ENCODE results near the gene GGPS1.
A peak's percentile ranks its signal among the peaks of the same experiment; 100 is the strongest.
"Not testable (repeated sequence)": the region's sequence is repeated elsewhere in the genome, so short reads cannot be mapped to it uniquely, and the experiment has no call there.

GGPS1 gene

DNA sequence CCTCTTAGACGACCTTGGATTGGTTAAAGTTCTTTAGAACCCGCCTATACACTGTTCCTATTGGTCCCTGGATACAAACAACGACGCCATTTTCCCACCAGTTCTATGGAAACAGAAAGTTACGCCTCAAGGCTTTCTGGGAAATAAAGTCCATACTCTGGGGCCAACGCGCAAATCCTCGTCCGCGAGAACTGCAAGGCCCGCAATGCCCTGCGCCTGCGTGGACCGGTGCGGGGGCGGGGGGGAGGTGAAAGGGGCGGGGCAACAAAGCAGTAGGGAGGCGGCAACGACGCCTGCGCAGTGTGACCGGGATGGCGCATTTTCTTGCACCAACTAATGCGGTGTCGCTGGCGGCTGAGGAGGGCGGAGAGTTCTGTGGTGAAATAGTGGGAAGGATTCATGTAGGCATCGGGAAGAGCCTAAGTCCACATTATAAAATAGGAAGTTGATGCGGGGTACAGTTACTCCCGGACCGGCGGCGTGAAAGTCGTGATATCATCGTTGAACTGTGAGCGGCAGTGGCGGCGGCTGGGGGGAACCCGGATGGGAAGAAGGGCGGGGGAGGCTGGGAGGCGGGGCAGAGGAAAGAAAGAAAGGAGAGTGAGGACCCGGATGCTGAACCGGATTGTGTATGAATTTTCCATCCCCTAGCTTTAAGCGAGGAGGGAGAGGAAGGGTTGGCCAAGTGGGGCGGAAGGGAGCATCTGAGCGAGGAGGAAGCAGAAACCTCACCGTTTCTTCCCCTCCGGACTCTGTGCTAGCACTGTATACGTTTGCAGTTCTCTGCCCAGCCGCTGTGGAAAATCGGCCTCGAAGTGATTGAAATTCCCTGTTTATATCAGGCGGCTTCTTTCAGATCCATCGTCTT, at the start of gene GGPS1:
Gene GGPS1 (plus strand): TSS at position 300 of the 868 bp plus-strand sequence. CDS start 6,695 bp downstream, outside the sequence.
- H3K27me3 Mint-ChIP-seq: no peaks in the 10 kb centered on the region
- H3K9me3 Mint-ChIP-seq: no peaks in the 10 kb centered on the region
- peaks cover 8% of the 10 kb centered on the region for H3K36me3 Mint-ChIP-seq
- peaks cover 28% of the 10 kb centered on the region for H3K4me1 Mint-ChIP-seq
- no peak within 1 kb of the TSS for H3K4me3 Mint-ChIP-seq
- H3K27ac Mint-ChIP-seq: no peak within 1 kb of the TSS

DNA sequence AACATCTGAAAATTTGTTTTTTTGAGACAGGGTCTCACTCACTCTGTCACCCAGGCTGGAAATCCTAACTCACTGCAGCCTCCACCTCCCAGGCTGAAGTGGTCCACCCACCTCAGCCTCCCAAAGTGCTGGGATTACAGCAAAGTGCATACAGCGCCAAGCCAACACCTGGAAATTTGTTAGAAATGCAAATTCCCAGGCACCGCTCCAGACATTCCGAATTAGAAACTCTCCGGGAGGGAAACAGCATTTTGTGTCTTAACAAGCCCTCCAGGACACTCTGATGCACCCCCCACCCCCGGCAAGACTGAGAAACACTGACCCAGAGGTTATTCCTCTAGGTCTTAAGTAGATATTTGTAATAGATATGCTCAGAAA, 49.5 kb upstream of the GGPS1 start:
- H3K9me3 Mint-ChIP-seq: no peaks in the 10 kb centered on the region
- H3K27me3 Mint-ChIP-seq: no peaks in the 10 kb centered on the region
- H3K27ac Mint-ChIP-seq: no peak overlapping the region
- H3K36me3 Mint-ChIP-seq: peaks cover 3% of the 10 kb centered on the region
- H3K4me3 Mint-ChIP-seq: no peak overlapping the region
- H3K4me1 Mint-ChIP-seq: peaks cover 76% of the 10 kb centered on the region

DNA sequence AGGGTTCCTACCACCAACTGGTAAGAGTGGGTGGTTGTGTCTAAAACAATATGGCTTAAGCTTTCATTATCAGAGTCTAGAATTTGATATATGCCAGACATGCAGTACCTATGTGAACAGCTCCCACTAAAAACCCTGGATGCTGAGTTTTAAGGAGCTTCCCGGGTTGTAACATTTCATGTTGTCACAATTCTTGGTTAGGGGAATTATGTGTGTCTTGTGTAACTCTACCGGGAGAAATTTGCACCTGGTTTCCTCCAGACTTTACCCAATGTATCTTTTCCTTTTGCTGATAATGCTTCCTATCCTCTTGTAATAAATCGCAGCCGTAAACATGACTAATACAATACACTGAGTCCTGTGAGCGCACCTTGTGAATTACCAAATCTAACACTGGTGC, 48.7 kb upstream of the GGPS1 start:
- Mint-ChIP-seq H3K27me3 (no peaks in the 10 kb centered on the region), H3K4me1 (peaks cover 80% of the 10 kb centered on the region), H3K4me3 (no peak overlapping the region), H3K27ac (peak overlapping the region; percentile 5), H3K36me3 (peaks cover 3% of the 10 kb centered on the region), H3K9me3 (no peaks in the 10 kb centered on the region)

DNA sequence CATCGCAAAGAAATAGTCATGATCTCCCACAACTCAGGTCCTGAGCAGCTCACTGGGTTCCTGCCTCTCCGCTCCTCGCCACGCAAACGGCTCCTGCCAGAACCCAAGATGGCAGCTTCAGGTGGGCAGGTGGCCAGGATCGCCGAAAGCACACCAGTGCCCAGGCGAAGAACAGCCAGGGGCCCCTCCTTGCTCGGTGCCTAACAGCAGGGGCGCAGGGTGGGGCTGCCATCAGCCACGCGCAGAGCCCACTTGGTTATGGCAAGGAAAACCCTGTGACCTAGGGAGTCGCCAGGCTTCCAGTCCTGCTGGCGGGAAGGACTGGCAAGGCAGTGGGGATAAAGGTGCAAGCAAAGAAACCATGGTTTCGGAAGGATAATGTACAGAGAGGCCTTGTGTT, 47.9 kb upstream of the GGPS1 start:
- Mint-ChIP-seq H3K4me1 (peaks cover 80% of the 10 kb centered on the region), H3K9me3 (no peaks in the 10 kb centered on the region), H3K27ac (no peak overlapping the region), H3K27me3 (no peaks in the 10 kb centered on the region), H3K36me3 (peaks cover 3% of the 10 kb centered on the region), H3K4me3 (no peak overlapping the region)

DNA sequence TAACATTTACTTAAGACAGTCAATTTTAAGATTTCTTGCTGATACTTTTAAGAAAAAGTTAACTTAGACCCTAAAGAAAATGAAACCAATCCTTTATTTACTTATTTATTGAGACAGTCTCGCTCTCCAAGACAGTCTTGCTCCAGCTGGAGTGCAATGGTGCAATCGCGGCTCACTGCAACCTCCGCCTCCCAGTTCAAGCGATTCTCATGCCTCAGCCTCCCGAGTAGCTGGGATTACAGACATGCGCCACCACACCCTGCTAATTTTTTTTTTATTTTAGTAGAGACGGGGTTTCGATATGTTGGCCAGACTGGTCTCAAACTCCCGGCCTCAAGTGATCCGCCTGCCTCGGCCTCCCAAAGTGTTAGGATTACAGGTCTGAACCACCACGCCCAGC, 44.7 kb upstream of the GGPS1 start:
- not testable (repeated sequence) for H3K36me3 Mint-ChIP-seq, H3K27me3 Mint-ChIP-seq, H3K27ac Mint-ChIP-seq, H3K9me3 Mint-ChIP-seq, H3K4me3 Mint-ChIP-seq
- H3K4me1 Mint-ChIP-seq: peaks cover 88% of the 10 kb centered on the region

DNA sequence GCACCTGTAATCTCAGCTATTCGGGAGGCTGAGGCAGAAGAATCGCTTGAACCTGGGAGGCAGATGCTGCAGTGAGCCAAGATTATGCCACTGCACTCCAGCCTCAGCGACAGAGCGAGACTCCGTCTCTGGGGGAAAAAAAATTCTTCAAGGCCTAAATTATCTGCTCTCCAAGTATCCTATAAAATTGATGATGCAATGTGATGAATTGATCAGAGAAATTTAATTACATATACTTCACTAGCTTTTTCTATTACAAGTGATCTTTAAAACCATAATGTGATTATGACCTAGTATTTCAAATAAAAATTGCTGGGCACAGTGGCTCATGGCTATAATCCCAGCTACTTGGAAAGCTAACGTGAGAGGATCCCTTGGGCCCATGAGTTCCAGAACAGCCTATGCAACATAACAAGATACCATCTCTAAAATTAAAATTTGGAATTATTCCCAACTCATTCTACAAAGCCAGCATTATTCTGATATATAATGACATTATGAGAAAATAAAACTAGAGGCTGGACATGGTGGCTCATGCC, 44.1 kb upstream of the GGPS1 start:
- Mint-ChIP-seq H3K36me3 (peaks cover 1% of the 10 kb centered on the region), H3K27me3 (no peaks in the 10 kb centered on the region), H3K9me3 (no peaks in the 10 kb centered on the region), H3K27ac (no peak overlapping the region), H3K4me3 (no peak overlapping the region), H3K4me1 (peaks cover 86% of the 10 kb centered on the region)

DNA sequence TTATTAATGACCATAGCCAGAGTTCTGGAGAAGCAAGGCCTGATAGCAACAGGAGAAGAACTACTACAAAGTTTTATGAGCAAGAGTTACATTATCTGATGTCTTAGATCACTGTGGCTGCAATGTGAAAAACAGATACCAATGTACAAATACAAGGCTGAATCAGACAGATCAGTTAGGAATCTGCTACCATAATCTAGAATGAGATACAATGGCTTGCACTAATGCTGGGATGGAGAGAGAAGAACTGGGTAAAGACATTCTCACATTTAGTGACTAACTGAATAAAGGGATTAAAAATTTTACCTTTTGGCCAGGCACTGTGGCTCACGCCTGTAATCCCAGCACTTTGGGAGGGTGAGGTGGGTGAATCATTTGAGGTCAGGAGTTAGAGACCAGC, 41.7 kb upstream of the GGPS1 start:
- H3K4me3 Mint-ChIP-seq: peak overlapping the region; percentile 43
- H3K27me3 Mint-ChIP-seq: no peaks in the 10 kb centered on the region
- peaks cover 2% of the 10 kb centered on the region for H3K36me3 Mint-ChIP-seq
- peak overlapping the region; percentile 63 for H3K27ac Mint-ChIP-seq
- peaks cover 83% of the 10 kb centered on the region for H3K4me1 Mint-ChIP-seq
- H3K9me3 Mint-ChIP-seq: no peaks in the 10 kb centered on the region

DNA sequence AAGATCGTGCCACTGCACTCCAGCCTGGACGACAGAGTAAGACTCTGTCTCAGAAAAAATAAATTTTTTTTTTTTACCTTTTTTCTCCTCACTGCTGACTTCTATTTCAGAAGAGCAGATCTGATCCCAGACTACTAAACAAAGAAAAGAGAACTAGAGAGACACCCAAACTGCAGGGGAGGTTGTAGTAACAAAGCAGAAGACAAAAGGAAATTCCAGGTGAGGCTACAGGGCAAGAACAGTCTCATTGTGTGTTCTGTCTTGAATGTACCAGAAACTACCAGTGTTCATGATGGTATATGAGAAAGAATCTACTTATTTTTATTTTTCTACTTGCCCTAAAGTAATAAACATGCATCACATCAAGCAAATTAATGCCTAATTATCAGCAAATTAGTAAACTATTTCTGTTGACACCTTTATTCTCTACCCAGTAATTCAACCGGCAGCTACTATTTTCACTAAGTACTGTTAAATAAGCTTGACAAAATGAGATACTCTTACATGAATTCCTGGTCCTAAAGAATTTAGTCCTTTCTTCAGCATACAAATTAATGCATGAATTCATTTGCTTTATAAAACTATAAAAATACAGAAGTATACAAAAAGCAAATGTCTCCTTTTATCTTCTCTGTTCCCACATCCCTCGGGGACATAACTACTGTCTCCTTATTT, 41.0 kb upstream of the GGPS1 start:
- Mint-ChIP-seq H3K27ac (peak overlapping the region; percentile 55), H3K36me3 (peaks cover 3% of the 10 kb centered on the region), H3K4me1 (peaks cover 78% of the 10 kb centered on the region), H3K4me3 (no peak overlapping the region), H3K9me3 (no peaks in the 10 kb centered on the region), H3K27me3 (no peaks in the 10 kb centered on the region)

DNA sequence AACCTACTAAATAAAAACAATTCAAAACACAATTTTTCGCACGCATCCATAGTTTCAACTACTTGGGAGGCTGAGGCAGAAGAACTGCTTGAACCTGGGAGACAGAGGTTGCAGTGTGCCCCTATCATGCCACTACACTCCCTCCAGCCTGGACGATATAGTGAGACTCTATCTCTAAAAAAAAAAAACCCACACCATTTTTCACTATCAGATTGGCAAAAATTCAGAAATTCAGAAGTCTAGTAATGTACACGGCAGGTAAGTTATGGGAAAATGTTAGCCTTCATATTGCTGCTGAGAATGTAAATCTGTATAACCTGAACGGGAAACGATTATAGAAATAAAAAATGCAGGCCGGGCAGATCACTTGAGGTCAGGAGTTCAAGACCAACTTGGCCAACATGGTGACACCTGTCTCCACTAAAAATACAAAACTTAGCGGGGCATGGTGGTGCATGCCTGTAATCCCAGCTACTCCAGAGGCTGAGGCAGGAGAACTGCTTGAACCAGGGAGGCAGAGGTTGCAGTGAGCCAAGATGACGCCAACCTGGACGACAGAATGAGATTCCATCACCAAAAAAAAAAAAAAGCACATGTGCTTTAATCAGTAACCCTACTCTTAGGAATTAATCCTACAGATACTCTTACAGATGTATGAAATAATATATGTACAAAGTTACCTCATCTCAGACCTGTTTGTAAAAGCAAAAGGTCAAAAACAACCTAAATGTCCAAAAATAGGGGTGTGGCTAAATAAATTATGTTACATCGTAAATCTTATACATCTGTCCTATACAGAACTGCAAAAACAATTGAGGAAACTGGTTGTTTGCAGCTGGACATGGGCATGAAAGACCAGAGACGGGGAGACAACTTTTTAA, 38.3 kb upstream of the GGPS1 start:
- no peak overlapping the region for H3K4me3 Mint-ChIP-seq
- H3K27me3 Mint-ChIP-seq: no peaks in the 10 kb centered on the region
- H3K27ac Mint-ChIP-seq: peak overlapping the region; percentile 80
- H3K4me1 Mint-ChIP-seq: peaks cover 78% of the 10 kb centered on the region
- H3K9me3 Mint-ChIP-seq: no peaks in the 10 kb centered on the region
- peaks cover 3% of the 10 kb centered on the region for H3K36me3 Mint-ChIP-seq

DNA sequence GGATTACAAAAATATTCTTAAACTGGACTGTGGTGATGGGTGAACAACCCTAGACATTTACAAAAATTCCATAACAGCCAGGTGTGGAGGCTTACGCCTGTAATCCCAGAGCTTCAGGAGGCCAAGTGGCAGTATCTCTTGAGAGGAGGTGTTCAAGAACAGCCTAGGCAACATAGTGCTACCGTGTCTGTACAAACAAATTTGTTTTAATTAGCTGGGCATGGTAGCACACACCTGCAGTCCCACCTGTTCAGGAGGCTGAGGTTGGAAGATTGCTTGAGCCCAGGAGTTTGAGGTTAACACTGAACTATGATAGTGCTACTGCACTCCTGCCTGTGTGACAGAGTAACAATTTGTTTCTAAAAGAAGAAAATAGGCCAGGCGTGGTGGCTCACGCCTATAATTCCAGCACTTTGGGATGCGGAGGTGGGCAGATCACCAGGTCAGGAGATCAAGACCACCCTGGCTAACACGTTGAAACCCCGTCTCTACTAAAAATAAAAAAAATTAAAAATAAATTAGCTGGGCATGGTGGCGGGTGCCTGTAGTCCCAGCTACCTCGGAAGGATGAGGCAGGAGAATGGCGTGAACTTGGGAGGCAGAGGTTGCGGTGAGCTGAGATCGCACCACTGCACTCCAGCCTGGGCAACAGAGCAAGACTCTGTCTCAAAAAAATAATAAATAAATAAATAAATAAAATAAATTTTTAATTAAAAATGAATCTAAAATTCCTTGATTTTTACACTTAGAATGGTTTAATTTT, 37.4 kb upstream of the GGPS1 start:
- no peaks in the 10 kb centered on the region for H3K27me3 Mint-ChIP-seq
- H3K36me3 Mint-ChIP-seq: peaks cover 3% of the 10 kb centered on the region
- peaks cover 74% of the 10 kb centered on the region for H3K4me1 Mint-ChIP-seq
- H3K27ac Mint-ChIP-seq: peak overlapping the region; percentile 80
- no peak overlapping the region for H3K4me3 Mint-ChIP-seq
- H3K9me3 Mint-ChIP-seq: no peaks in the 10 kb centered on the region

DNA sequence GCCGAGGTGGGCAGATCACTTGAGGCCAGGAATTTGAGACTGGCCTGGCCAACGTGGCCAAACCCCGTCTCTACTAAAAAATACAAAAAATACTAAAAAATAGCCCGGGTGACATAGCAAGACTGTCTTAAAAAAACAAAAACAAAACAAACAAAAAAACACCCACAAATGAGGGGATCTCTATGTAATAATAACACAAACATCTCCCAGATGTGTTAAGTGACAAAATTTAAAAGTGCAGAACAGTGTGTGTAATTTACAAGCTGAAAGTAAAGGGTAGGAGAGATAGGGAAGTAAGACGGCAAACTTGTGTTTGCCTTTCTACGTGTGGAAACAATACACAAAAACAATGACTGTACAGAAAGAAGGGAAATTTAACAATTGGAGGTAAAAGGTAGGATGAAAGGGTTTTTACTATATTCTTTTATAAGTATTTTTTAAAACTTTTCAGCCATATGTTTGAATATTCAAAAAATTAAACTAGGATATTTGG, 36.7 kb upstream of the GGPS1 start:
- Mint-ChIP-seq H3K36me3 (peaks cover 3% of the 10 kb centered on the region), H3K9me3 (no peaks in the 10 kb centered on the region), H3K27me3 (no peaks in the 10 kb centered on the region), H3K4me3 (no peak overlapping the region), H3K4me1 (peaks cover 68% of the 10 kb centered on the region), H3K27ac (peak overlapping the region; percentile 53)

DNA sequence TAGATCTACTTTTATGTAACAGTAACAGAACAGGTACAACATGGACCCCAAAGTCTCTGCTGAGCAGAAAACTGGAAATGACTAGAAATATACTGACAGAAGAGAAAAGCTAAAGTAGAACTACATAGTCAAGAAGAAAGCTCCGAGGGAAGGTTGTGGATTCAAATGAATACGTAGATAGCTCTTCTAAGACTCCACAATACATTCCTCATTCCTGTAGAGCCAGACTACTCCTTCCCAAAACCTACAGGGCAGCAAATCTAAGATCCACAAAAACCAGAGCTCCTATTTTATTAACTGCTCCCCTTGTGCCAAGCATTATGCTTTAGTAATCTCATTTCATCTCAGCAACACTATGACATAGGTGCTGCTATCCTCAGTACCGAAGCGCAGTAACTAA, 35.6 kb upstream of the GGPS1 start:
- Mint-ChIP-seq H3K36me3 (peaks cover 3% of the 10 kb centered on the region), H3K9me3 (no peaks in the 10 kb centered on the region), H3K27ac (peak overlapping the region; percentile 25), H3K4me3 (peak overlapping the region; percentile 2), H3K4me1 (peaks cover 68% of the 10 kb centered on the region), H3K27me3 (no peaks in the 10 kb centered on the region)

DNA sequence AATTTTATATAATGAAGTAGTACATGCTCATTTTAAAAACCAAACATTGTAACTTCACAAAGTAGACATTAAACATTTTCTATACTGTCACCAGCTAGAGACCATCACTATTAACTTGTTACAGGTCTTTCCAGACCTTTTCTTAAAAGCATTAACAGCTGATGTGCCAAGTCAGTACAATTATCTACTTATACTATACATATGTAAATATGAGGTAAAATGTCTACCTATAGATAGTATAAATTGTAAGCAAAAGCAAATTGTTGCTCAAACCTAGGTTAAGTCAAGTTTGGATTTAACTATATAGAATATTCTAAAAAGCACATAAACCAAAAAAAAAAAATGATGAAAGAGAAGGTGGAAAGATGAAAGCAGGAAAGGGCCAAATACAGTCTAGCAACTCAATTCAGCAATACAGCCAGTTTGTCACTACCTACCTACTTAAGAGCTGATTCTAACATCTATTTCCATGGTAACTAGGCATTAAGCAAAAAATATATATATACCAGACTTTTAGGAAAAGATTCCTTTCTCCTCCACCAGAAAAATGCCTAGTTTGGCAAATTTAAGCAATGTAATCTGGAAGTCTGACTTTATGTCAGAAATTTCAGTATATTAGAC, 34.9 kb upstream of the GGPS1 start:
- Mint-ChIP-seq H3K27ac (no peak overlapping the region), H3K36me3 (peaks cover 3% of the 10 kb centered on the region), H3K9me3 (no peaks in the 10 kb centered on the region), H3K4me1 (peaks cover 65% of the 10 kb centered on the region), H3K27me3 (no peaks in the 10 kb centered on the region), H3K4me3 (peak overlapping the region; percentile 47)

DNA sequence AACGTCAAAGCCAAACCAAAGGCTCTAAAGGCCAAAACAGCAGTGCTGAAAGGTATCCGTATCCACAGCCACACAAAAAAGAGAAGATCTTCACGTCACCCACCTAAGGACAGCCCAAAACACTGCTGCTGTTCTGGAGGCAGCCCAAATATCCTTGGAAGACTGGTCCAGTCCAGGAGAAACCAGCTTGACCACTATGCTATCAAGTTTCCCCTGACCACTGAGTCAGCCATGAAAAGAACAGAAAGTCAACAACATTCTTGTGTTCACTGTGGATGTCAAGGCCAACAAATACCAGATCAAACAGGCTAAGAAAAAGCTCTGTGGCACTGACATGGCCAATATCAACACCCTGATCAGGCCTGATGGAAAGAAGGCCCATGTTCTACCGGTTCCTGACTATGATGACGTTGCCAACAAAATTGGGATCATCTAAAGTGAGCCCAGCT, 32.4 kb upstream of the GGPS1 start:
- no peak overlapping the region for H3K4me3 Mint-ChIP-seq
- no peaks in the 10 kb centered on the region for H3K9me3 Mint-ChIP-seq
- H3K36me3 Mint-ChIP-seq: peaks cover 3% of the 10 kb centered on the region
- H3K4me1 Mint-ChIP-seq: peaks cover 64% of the 10 kb centered on the region
- no peaks in the 10 kb centered on the region for H3K27me3 Mint-ChIP-seq
- peak overlapping the region; percentile 87 for H3K27ac Mint-ChIP-seq

Measured in activated naive CD4-positive, alpha-beta T cell treated with anti-CD3 and anti-CD28 coated beads, Interleukin-2, amount 50 U/mL, for 24 hours (primary cell).